Sigmoid colon (tissue), 3 donors: ENCODE measurements around the gene PNPLA2.
A peak's percentile ranks its signal among the peaks of the same experiment; 100 is the strongest.

Experiments
- POLR2A ChIP-seq, 2 donors: fragments of 450-650 bp; IDR thresholded peaks; one replicate each; pipeline ENCODE4 v1.6.1; 2016; ENCODE audit warnings: antibody characterized with exemption in 2 of 2, mild to moderate bottlenecking in 2 of 2, moderate library complexity in 2 of 2
- TF ChIP-seq, protein P1 (sequence below), 4 experiments: fragments of 450-650 bp in 3 of 4; fragments of 200-600 bp in 1 of 4; IDR thresholded peaks; one replicate each; pipeline ENCODE4 v1.5.1; 2016 to 2019; ENCODE audit warnings: antibody characterized with exemption in 4 of 4, mild to moderate bottlenecking in 3 of 4, moderate library complexity in 2 of 4

GRCh38 chr11:777288-778255, 41.1 kb upstream of the PNPLA2 start, which contains the start of gene GATD1:
- TF ChIP-seq, protein P1, sequence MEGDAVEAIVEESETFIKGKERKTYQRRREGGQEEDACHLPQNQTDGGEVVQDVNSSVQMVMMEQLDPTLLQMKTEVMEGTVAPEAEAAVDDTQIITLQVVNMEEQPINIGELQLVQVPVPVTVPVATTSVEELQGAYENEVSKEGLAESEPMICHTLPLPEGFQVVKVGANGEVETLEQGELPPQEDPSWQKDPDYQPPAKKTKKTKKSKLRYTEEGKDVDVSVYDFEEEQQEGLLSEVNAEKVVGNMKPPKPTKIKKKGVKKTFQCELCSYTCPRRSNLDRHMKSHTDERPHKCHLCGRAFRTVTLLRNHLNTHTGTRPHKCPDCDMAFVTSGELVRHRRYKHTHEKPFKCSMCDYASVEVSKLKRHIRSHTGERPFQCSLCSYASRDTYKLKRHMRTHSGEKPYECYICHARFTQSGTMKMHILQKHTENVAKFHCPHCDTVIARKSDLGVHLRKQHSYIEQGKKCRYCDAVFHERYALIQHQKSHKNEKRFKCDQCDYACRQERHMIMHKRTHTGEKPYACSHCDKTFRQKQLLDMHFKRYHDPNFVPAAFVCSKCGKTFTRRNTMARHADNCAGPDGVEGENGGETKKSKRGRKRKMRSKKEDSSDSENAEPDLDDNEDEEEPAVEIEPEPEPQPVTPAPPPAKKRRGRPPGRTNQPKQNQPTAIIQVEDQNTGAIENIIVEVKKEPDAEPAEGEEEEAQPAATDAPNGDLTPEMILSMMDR (IDR thresholded peaks at IDR 0.05): no peak
- TF ChIP-seq POLR2A (IDR thresholded peaks at IDR 0.05): peak in 1 of 2 donors; percentile 41
